Stimulated activated CD4-positive, alpha-beta T cell treated with anti-CD3 and anti-CD28 coated beads, Interleukin-2, amount 100 ng/mL, for 24 hours (primary cell): Measurements from ENCODE around the gene MGAT4C.
"Not testable (repeated sequence)": the region's sequence is repeated elsewhere in the genome, so short reads cannot be mapped to it uniquely, and the experiment has no call there.

Experiments used
- DNase-seq, 2 donors: peaks; one replicate each; pipeline ENCODE4 v3.0.0-alpha.2; 2020

Gene MGAT4C

DNA sequence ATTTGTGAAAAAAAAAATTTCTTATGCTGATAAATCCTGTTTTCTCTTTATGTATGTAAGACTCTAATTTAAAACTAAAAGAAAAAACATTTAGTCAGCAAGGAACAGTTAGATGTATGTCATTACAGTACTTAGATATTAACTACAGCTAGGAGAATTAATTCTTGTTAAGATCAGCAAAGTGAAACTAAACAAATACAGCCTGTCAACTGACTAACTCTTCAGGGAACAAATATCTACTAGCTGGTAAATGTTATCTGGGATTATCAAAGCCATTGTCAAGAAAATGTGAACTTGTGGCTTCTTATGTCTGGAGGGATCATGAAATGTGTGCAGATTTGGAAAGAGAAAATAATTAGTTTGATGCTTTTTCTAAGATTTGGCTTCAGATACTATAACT, 27.5 kb downstream of the MGAT4C start:
- DNase-seq, result no peak

DNA sequence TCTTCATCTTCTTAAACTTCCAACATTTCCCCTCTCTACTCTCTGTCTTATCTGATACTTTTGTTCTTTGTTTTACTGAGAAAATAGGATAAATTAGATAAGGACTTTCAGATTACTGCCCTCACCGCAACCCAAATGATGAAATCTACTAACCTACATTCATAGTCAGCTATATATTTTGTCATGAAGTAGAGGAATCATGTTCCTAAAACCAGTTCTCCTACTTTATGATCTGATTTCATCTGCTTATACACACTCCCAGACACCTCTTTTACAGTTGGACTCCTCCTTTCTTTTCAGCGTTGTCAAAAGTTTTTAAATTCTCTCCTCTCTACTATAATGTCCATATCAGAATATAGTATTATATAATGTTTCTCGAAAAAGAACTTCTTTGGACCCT, 29.7 kb downstream of the MGAT4C start:
- DNase-seq, result no peak

DNA sequence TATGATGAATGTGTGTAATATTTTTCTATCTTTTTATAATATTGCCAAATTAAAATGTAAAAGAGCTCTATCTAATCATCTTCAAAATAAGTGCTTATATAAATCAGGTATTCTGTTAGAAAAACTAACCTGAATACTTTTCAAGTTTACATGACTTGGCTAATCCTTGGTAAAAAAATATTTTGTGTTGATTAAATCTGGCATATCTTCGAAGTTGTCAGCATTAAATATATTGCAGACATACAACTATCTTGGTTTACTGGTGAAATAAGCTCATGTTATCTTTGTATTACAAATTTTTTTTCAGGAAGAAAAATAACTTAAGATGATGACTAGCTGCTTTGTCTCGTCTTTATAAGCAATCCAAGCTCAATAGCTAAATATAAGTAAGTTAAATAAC, 39.6 kb downstream of the MGAT4C start:
- DNase-seq, result no peak

DNA sequence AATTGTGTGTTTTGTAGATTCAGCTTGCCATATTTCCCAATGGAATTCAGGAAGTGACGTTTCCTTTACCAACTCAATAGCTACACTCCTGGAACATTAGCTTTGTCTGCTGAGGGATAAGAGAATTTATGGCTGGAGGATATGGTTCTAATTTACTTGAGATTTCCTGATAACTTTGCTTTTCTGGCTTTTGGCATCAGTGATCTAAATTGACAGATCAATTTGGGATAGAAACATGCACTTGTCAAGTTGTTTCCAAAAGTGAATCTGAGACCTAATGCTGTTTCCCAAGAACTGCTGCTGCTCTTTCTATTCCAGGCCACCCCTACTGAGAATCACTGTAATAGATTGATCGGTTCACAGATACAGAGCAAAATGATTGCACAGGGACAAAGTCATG, 43.2 kb downstream of the MGAT4C start:
- no peak for DNase-seq

DNA sequence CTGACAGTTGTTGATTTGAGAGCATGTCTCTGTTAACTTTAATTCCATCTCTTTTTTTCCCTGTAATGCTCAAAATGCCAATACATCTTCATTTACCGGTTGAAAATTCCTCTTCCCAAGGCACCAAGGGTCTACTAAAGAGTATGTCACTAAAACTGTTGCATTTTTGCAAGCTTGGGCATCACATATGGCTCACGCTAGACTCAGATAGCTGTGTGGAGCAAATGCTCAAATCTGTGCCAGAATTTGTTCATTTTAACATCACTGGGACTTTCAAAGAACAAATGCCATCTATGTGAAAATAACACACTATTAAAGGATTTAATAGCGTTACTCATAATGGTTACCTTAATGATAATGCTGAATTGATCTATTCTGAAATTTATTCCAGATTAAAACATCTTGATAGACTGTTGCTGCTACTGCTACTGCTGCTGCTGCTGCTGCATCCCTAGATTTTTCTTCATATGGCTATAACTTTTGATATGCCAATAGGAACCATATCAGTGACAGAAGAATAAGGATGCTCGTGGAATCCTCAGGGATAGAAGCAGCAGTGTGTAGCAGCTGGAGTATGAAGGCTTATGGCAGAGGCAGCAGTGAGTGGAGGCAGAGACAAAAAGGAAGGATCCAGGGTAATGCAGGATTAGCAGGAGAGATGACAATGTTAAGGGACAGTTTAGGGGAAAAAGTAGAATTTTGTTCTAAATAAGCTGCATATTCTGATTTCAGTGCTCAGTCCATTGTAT, 57.3 kb downstream of the MGAT4C start:
- DNase-seq, result no peak

DNA sequence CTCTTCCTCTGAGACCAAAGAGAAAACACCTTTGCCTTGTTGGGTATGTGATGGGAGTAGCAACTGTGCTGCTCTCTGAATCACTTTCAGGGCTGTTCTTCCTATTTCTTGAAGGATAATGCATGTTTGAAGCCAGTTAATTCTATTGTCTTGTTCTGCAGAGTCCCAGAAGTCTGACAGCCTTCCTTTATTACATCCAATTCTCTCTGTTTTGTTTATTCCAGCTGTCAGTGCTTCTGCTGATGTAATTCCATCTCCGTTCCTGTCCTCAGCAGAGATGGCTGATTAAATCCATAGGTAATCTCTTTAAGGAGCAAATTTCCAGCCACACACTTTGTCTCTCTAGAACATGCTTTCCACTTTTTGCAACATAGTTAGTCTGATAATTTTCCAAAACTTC, 59.7 kb downstream of the MGAT4C start:
- no peak for DNase-seq

DNA sequence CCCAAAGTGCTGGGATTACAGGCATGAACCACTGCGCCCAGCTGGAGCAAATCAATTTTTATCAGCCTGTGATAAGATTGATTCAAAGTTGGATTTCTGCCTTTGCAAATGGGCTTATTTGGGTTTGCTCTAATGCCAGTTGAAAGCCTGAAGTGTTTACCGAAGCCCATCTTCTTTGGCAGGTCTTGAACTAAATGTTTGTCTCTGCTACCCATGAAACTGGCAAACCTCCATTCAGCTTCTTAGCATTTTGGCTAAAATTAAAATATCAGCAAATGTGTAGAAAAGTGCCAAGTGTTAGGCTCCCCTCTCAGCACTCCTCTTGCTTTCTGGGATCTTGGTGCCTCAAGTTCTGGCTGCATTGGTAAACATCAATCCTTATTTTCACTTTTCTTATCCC, 61.5 kb downstream of the MGAT4C start:
- DNase-seq, result no peak

DNA sequence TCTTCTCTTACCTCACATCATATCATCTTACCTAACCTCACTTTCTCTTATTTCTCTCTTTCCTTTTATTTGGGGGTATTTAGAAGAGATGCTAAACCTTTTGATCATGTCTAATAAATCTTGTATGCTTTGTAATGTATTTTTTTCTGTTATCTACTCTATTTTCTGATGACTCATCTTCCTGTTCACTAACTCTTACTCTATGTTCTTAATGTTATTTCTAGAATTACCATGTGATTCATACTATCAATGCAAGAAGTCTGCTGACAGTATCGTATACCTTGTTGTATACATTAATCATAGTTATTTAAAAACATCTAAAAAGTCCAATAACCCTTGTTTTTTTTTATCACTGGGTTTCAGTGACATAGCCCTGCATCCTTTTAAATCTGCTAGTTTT, 62.3 kb downstream of the MGAT4C start:
- DNase-seq, result no peak

- no peak for DNase-seq
Measured at GRCh38 chr12:86188226-86188625, 68.0 kb downstream of the MGAT4C start.

DNA sequence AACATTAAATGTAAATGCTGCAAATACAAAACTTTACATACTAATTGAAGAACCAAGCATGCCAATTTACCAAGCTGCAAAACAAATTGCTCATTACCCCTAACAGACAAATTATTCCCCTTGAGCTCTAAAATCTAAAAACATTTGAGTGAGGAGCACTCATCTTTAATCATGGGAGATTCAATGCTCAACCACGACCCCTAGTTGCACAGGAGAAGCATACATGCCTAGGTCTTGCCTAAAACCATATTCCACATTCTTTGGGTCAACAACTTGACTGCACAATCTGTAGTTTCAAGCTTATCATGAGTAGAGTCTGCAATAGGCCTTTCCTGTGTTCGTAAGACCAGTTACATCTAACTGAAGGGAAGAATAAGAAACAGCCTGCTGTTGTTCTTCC, 69.7 kb downstream of the MGAT4C start:
- no peak for DNase-seq

- DNase-seq, result no peak
Measured at GRCh38 chr12:86179855-86180254, 76.3 kb downstream of the MGAT4C start.

DNA sequence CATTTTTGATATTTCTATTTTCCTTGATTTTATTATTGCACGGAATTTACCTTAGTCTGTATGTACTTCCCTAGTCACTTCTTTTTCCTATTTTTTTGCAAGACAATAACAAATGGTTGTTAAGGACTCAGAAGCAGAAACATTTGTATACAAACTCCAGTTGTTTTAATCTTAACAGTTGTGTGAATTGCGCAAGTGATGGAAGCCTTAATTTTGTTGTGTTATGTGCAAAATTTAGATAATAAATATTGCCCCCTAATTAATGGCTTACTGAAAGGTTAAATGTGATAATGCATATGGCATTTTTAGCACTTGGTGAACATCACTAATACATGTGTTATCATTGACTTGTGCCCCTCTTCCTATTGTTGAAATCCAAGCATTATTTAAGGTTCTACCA, 82.0 kb downstream of the MGAT4C start:
- DNase-seq, result no peak

DNA sequence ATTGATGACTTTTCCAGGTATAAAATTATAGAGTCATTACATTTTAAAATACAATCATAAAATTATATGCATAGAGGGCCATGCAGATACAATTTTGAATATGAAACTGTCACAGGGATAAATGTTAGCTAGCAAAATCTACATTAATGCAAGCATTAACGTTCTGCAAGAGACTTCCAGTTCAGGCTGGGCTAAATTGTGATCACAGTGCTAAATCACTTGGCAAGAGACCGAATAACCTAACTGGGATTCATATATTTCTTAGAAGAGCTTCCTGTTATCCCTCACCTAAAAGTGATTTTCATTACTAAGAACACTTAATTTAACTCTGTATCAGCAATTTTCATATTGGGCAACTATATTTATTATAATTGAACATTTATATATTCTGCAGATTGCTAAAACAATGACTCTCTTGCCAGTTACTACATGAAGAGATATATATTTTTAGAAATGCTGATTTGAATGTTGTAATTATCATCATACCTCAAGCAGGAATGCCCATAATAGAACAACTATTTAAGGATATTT, 83.2 kb downstream of the MGAT4C start:
- no peak for DNase-seq

DNA sequence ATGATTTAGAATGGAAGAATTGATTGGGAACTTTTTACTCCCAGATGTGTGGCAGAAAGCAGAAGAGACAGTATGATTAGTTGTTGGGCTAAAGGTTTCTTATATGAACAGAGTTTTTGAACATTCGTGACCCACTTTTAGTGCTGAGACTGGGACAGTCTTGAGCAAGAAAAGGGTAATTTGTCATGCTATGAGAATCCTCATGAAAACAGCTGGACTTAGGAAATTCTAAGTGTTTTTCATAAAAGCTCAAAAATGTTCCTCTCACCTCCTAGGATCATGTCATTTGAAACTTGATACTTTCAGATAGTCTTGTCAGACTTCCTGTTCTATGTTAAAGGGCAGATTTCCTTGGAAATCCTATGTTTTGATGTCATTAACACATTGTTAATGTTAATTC, 86.1 kb downstream of the MGAT4C start:
- no peak for DNase-seq

DNA sequence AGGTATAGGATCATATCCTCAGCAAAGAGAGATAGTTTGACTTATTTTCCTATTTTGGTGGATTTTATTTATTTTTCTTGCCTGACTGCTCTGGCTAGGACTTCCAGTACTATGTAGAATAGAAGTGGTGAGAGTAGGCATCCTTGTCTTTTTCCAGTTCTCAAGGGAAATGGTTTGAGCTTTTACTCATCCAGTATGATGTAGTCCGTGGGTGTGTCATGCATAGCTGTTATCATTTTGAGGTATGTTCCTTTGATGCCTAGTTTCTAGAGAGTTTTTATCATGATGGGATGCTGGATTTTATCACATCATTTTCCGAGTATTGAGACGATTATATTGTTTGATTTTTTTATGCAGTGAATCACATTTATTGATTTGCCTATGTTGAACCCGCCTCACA, 97.2 kb downstream of the MGAT4C start:
- DNase-seq, result no peak

- no peak for DNase-seq
Measured at GRCh38 chr12:86154620-86155019, 101.6 kb downstream of the MGAT4C start.

GRCh38 chr12:86148612-86149011, 107.6 kb downstream of the MGAT4C start:
- DNase-seq, result no peak

DNA sequence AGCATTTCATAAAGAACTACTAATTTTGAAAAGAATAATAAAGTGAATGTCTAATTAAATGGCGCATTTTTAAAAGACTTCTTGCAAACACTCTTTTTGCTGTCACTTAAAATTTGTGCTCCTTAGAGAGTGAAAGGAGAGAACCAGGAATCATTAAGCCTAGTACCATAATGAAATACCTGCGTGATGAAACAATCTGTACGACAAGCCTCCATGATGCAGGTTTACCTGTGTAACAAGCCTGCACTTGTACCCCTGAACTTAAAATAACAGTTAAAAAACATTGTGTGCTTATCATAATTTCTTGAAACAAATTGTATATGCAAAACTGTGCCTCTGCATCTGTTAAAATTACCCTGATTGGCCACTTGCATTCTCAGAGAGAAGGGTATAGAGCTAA, 108.1 kb downstream of the MGAT4C start:
- DNase-seq, result no peak

GRCh38 chr12:86145156-86145555, 111.0 kb downstream of the MGAT4C start:
- DNase-seq, result no peak

DNA sequence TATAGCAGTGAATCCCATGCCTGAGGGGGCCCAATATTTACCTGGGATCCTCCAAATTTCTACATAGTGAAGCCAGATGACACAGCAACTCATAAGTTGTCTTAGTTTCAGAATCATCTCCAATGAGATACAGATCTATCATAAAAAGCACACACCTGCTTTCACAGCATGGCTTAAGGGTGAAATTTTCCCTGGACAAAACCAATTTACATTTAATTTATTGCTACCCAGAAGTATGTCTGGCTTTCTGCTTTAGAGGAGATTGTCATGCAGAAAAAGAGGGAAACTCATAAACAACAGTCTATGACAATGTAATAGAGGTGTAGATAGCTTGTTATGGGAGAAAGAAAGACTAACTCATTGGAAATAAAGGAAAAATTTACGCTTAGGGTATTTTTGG, 113.0 kb downstream of the MGAT4C start:
- no peak for DNase-seq

GRCh38 chr12:86139671-86140070, 116.5 kb downstream of the MGAT4C start:
- DNase-seq, result no peak

DNA sequence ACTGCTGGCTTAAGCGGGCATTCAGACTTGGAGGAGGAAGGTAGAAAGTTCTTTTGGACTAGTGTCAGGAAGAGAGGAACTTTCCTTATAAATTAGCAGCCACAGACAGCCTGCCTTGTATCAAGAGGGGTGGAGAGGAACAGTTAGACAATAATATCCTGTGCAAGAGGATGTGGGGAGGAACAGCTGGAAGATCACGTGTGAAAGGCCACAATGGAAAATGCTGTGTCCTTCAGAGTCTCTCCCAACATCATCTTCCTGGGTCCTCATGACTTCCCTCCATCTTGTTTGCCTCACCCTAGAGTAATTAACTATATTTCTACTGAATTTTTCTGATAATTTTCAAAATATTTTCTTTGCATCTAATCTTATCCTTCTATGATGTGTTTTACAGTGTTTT, 117.4 kb downstream of the MGAT4C start:
- DNase-seq, result no peak

- no peak for DNase-seq
Measured at GRCh38 chr12:86137936-86138335, 118.3 kb downstream of the MGAT4C start.

- no peak for DNase-seq
Measured at GRCh38 chr12:86134561-86134960, 121.6 kb downstream of the MGAT4C start.

- not testable (repeated sequence) for DNase-seq
Measured at GRCh38 chr12:86126900-86127299, 129.3 kb downstream of the MGAT4C start.
